Skeletal muscle tissue (tissue), 4 donors: ENCODE results near the gene CNTNAP2. TPM values are rescaled to one million over a fixed set of nuclear protein-coding genes. Genes with fewer than 3 reads are reported as not detected.

Experiments used
- H3K27ac ChIP-seq: one replicate; pipeline ENCODE4 v1.7.0; 2013; ENCODE audit warnings: mild to moderate bottlenecking, low read depth, low read length, inconsistent platforms
- H3K27me3 ChIP-seq, 3 donors: one replicate each; pipeline ENCODE4 v1.7.0; 2013; ENCODE audit warnings: low read length in 3 of 3; ENCODE audit not compliant: control insufficient read depth in 3 of 3, insufficient read depth in 3 of 3
- H3K36me3 ChIP-seq, 3 donors: one replicate each; pipeline ENCODE4 v1.7.0; 2013; ENCODE audit warnings: low read length in 3 of 3; ENCODE audit not compliant: control insufficient read depth in 3 of 3, insufficient read depth in 3 of 3
- H3K4me1 ChIP-seq, 3 donors: one replicate each; pipeline ENCODE4 v1.7.0; 2013; ENCODE audit warnings: low read length in 3 of 3, mild to moderate bottlenecking in 3 of 3; ENCODE audit not compliant: control insufficient read depth in 3 of 3, insufficient read depth in 3 of 3
- H3K4me3 ChIP-seq, 3 donors: one replicate each; pipeline ENCODE4 v1.7.0; 2013; ENCODE audit warnings: low read length in 3 of 3
- H3K9ac ChIP-seq, 3 donors: one replicate each; pipeline ENCODE4 v1.7.0; 2013; ENCODE audit warnings: low read length in 3 of 3, mild to moderate bottlenecking in 3 of 3, moderate library complexity in 2 of 3, low read depth in 1 of 3
- H3K9me3 ChIP-seq, 3 donors: one replicate each; pipeline ENCODE4 v1.7.0; 2013; ENCODE audit warnings: low read length in 3 of 3; ENCODE audit not compliant: control insufficient read depth in 3 of 3
- total RNA-seq: library from RNA; depleted of rRNA; stranded (reverse); fragments of >200 nt; gene quantifications from one replicate; pipeline ENCODE4 v1.2.3, GENCODE V29; 2014
- donor health status: Osteomylitis.

The CNTNAP2 gene
- total RNA-seq, 1 donor from 2014 or later, result 14.1 TPM

DNA sequence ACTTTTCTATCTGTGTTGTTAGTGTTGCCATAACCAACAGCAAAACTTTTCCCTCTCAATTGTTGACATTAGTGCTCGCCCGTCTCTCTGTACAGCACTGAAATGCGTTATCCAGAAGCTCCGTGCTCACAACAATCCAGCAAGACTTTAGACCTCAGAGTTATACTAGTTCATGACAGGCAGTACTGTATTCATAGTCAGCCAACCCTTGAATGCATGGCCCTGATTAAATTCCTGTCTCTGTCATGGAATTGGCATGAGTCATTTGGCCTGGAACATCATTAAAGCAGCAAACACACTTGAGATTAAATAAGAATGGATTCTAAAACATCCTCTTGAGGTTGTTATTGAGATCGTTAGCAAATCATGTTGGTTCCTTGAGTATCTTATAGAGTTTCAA is 2068.4 kb downstream of the CNTNAP2 start:
- H3K4me3 ChIP-seq, result no peak overlapping the region
- no peak overlapping the region for H3K9ac ChIP-seq
- H3K4me1 ChIP-seq, result no peaks in the 10 kb centered on the region
- no peak overlapping the region for H3K27ac ChIP-seq
- no peaks in the 10 kb centered on the region for H3K9me3 ChIP-seq
- H3K36me3 ChIP-seq, result no peaks in the 10 kb centered on the region
- no peaks in the 10 kb centered on the region for H3K27me3 ChIP-seq

DNA sequence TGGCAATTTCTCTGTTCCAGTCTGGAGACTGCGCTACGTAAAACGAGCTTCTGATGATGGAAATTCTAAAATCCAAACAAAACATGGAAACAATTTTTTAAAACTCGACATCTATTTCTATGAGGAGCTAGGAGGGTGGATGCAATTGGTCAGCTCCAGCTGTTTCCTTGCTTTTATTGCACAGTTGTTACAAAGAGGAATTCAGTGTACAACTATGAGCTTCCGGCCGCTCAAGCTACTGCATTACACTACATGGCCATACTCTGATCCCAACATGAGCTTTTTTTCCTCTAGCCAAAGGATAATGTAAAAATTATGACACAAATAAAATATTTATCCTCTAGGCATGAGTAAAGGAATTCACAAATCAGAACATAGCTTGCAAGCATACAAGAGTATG is 2070.9 kb downstream of the CNTNAP2 start:
- Histone ChIP-seq H3K9me3 (no peaks in the 10 kb centered on the region), H3K27me3 (no peaks in the 10 kb centered on the region), H3K27ac (no peak overlapping the region), H3K4me1 (no peaks in the 10 kb centered on the region), H3K4me3 (no peak overlapping the region), H3K36me3 (no peaks in the 10 kb centered on the region), H3K9ac (no peak overlapping the region)

DNA sequence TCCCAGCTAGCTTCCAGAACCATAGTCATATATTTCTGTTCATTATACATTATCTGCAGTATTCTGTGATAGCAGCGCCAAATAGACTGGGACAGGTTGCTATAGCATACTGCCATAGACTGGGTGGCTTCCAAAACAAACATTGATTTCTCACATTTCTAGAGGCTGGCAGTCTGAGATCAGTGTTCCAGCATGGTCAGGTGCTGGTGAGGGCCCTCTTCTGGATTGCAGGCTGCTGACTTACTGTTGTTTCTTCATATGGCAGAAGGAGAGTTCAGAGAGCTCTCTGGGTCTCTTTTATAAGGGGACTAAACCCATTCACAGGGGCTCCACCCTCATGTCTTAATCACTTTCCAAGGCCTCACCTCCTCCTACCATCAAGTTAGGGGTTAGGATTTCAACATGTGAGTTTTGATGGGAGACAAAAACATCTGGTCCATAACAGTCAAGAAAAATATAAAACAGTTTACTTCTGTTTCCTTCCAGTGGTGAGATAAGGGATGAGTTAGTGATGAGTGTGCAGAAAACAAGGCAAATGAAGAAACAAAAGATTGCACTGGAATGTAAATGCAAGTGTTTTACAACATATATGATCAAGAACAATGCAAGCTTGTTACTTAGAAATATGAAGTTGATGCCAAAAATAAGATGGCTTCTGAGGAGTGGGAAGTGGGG is 2074.9 kb downstream of the CNTNAP2 start:
- H3K27ac ChIP-seq, result no peak overlapping the region
- no peaks in the 10 kb centered on the region for H3K9me3 ChIP-seq
- H3K4me3 ChIP-seq, result no peak overlapping the region
- no peak overlapping the region for H3K9ac ChIP-seq
- no peaks in the 10 kb centered on the region for H3K4me1 ChIP-seq
- no peaks in the 10 kb centered on the region for H3K36me3 ChIP-seq
- H3K27me3 ChIP-seq, result no peaks in the 10 kb centered on the region

DNA sequence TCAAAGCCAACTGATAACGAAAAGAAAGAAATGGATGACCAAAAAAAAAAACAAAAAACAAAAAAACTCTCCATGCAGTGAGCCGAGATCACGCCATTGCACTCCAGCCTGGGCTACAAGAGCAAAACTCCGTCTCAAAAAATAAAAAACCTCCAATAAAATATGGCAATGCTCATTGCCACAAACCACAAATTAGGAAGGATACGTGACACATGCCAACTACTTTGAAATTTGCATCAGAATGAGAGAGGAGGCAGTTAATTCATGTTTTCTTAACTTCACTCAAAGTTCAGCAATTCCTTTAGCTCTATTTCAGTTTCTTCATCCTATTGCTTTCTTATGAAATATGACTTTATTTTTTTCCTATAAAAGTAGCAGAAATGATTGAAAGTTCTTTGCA is 2075.9 kb downstream of the CNTNAP2 start:
- Histone ChIP-seq H3K4me1 (no peaks in the 10 kb centered on the region), H3K36me3 (no peaks in the 10 kb centered on the region), H3K27ac (no peak overlapping the region), H3K9me3 (no peaks in the 10 kb centered on the region), H3K9ac (no peak overlapping the region), H3K27me3 (no peaks in the 10 kb centered on the region), H3K4me3 (no peak overlapping the region)

DNA sequence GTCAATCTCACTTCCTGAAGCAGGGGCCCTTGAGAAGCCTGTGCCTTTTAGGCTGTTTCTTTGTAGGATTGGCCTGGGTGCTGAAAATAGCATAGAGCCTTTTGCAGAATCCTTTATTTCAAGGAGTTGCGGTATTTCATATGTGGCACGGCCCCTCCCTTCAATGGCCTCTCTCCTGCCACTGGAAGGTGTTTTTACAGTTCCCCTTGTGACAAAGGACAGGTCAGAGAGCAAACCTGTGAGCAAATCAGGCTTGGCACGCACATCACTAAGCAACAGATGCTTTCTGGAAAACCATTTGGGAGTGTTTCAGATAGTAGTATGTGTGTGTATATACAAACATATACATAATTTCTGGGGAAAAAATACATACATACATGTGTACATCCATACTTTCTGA is 2085.4 kb downstream of the CNTNAP2 start:
- H3K27ac ChIP-seq, result no peak overlapping the region
- no peaks in the 10 kb centered on the region for H3K36me3 ChIP-seq
- no peaks in the 10 kb centered on the region for H3K9me3 ChIP-seq
- H3K4me3 ChIP-seq, result no peak overlapping the region
- H3K27me3 ChIP-seq, result no peaks in the 10 kb centered on the region
- H3K9ac ChIP-seq, result no peak overlapping the region
- no peaks in the 10 kb centered on the region for H3K4me1 ChIP-seq

DNA sequence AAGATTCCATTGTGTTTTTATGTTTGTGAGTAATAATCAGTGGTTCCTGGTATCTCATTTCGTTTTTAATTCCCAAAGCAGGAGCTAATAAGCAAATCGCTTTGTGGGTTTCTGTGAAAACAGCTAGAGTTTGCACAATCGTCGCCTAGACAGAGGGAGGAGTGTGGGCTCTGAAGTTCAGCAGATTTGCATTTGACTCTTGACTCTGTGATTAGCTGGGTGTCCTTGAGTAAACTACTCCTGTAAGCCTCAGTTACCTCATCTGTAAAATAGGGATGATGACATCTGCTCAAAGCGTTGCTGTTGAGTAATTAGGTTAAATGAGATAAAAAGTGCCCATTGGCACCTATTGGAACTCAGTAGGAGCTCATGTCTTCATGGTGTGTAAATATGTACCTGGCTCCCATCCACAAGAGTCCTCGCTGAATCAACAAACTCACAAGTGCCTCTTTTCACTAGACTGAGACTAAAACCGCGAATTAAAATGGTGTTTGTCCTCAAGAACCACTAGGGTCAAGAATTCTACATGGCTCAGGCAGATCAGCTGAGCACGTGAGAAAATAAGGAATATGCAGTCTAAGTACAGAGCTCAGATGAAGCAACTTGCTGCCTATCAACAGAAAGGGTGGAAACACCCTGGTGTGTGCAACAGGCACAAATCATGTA is 2088.2 kb downstream of the CNTNAP2 start:
- H3K9me3 ChIP-seq, result no peaks in the 10 kb centered on the region
- no peak overlapping the region for H3K27ac ChIP-seq
- H3K9ac ChIP-seq, result no peak overlapping the region
- H3K4me3 ChIP-seq, result no peak overlapping the region
- no peaks in the 10 kb centered on the region for H3K27me3 ChIP-seq
- no peaks in the 10 kb centered on the region for H3K4me1 ChIP-seq
- no peaks in the 10 kb centered on the region for H3K36me3 ChIP-seq

DNA sequence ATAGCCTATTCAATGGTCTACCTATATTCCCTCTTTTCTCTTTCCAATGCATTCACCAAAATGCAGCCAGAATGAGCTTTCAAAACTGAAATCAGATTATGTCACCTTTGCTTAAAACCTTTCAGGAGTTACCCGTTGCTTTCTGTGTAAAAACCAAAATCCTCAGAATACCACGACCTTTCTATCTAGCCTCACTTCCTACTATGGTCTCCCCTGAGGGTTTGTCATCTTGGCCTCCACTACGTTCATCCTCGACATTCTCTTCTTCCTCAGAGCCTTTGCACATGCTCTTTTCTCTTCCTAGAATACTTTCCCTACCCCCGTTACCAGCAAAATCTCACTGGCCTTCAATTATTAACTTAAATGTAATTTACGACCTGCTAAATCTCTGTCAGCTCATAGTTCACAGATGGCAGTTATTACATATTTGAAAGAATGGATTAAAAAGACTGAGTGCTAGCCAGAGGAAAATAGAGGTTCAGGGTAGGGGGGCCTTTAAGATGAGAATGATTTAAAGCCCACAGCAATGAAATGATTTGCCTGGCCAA is 2093.1 kb downstream of the CNTNAP2 start:
- H3K27ac ChIP-seq, result no peak overlapping the region
- H3K4me3 ChIP-seq, result no peak overlapping the region
- H3K9ac ChIP-seq, result no peak overlapping the region
- H3K4me1 ChIP-seq, result peaks cover 0 to 3% (median 2%) of the 10 kb centered on the region in 3 donors
- H3K36me3 ChIP-seq, result no peaks in the 10 kb centered on the region
- H3K27me3 ChIP-seq, result no peaks in the 10 kb centered on the region
- no peaks in the 10 kb centered on the region for H3K9me3 ChIP-seq

DNA sequence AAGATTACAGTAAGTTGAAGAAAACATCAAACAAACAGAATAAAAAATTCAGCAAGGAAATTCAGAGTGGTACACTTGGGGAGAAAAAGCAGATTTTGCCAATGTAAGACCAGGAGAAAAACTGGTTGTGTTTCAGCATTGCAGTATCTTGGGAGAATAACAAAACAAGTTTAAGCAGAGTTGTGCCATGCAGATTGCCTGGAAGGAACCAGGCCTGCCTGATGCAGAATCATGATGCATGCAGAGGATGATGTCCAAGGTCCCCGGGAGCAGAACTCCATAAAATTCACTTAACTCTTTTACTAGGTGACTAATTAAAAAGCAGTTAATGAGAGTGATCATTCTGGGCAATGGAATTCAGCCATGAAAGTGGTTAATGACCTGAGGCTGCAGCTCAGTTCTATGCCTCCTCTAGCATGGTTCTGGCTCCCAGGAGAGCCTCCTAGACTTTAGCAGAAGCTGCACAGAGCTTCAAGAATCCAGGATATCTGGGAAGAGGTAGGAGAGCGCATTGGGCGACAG is 2094.3 kb downstream of the CNTNAP2 start:
- no peak overlapping the region for H3K9ac ChIP-seq
- peaks cover 0 to 3% (median 2%) of the 10 kb centered on the region in 3 donors for H3K4me1 ChIP-seq
- no peak overlapping the region for H3K4me3 ChIP-seq
- peaks cover 0 to 2% (median 0%) of the 10 kb centered on the region in 3 donors for H3K9me3 ChIP-seq
- no peaks in the 10 kb centered on the region for H3K36me3 ChIP-seq
- H3K27me3 ChIP-seq, result no peaks in the 10 kb centered on the region
- no peak overlapping the region for H3K27ac ChIP-seq

DNA sequence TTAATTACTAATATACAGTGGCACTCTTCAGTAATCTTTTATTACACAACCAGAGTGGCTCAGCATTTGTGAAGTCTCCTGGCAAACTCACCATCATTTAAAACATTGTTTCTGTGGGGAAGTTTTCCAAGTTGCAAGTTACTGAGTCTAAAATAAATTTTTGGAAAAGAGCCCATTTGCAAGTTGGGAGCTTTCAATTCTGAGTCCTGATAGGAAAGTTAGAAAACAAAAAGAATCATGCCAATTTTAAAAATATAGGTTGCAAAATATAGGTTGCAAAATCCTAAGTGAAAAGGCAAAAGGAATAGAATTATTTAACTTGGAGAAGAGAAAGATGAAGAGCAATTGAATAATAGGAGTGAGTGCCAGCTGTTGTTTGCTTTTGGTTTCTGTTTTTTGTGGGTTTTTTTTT is 2095.1 kb downstream of the CNTNAP2 start:
- Histone ChIP-seq H3K27me3 (no peaks in the 10 kb centered on the region), H3K9ac (no peak overlapping the region), H3K27ac (no peak overlapping the region), H3K4me1 (peaks cover 0 to 3% (median 2%) of the 10 kb centered on the region in 3 donors), H3K9me3 (peaks cover 0 to 2% (median 0%) of the 10 kb centered on the region in 3 donors), H3K36me3 (no peaks in the 10 kb centered on the region), H3K4me3 (no peak overlapping the region)

DNA sequence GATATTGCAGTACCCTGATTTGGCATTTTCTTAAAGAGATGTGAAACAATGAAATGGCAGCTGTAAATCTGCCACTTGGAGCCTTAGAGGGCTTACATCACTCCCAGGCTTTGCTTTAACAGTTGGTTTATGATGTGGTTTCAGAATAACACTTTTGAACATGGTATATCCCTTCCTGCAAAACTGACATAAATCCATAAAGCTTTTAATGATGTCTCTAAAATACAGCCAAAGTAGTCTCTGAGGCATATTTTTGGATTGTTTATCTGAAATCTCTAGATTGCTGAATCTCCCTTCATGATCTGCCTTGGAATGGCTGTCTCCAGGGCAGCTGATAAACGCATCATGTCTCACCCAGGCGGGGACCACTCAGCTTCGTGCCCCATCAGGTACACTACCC is 2096.1 kb downstream of the CNTNAP2 start:
- no peak overlapping the region for H3K27ac ChIP-seq
- peaks cover 0 to 3% (median 2%) of the 10 kb centered on the region in 3 donors for H3K4me1 ChIP-seq
- peaks cover 0 to 2% (median 0%) of the 10 kb centered on the region in 3 donors for H3K9me3 ChIP-seq

More for the DNA sequence above, 2096.1 kb downstream of the CNTNAP2 start:
- Histone ChIP-seq H3K36me3 (no peaks in the 10 kb centered on the region), H3K9ac (no peak overlapping the region), H3K4me3 (no peak overlapping the region), H3K27me3 (no peaks in the 10 kb centered on the region)
